GM19463 (cell line): ENCODE data around the gene HP1BP3.

ENCODE experiments used
- ATAC-seq: cut with Tn5 transposase; IDR thresholded peaks from one replicate; pipeline ENCODE4 v1.9.1; 2021; ENCODE audit warnings: mild to moderate bottlenecking, moderate library complexity; ENCODE audit not compliant: unreplicated experiment

Gene HP1BP3

GRCh38 chr1:20696397-20697333, 90.4 kb downstream of the HP1BP3 start:
- ATAC-seq, result peak; percentile 72

- no peak for ATAC-seq
Measured at GRCh38 chr1:20695515-20695914, 91.6 kb downstream of the HP1BP3 start.

GRCh38 chr1:20693623-20694022, 93.5 kb downstream of the HP1BP3 start:
- no peak for ATAC-seq
